ENCODE measurements around the gene VWA5A. TPM values are rescaled to one million over a fixed set of nuclear protein-coding genes. Genes with fewer than 3 reads are reported as not detected.
"Not testable (repeated sequence)": the region's sequence is repeated elsewhere in the genome, so short reads cannot be mapped to it uniquely, and the experiment has no call there.

Gene VWA5A
- total RNA-seq, 3 donors from 2014 or later (not counting 1 experiment from before 2014, with no cell fraction given), result 9.2 to 12.9 (median 11.8) TPM

GRCh38 chr11:124122123-124122522 lies 6.9 kb downstream of the VWA5A start:
- peak overlapping the region in 1 of 2 donors; percentile 11 for H3K27ac Mint-ChIP-seq
- ATAC-seq, result no peak
- peaks cover 37% of the 10 kb centered on the region for H3K36me3 ChIP-seq (ENCODE audit: control insufficient read depth, insufficient read depth, low read length)
- H3K4me1 Mint-ChIP-seq, result peaks cover 10 to 11% of the 10 kb centered on the region in 2 donors
- no peak overlapping the region for H3K4me3 ChIP-seq (ENCODE audit: low read length)
- H3K36me3 Mint-ChIP-seq, result peaks cover 43% of the 10 kb centered on the region
- H3K27ac ChIP-seq (ENCODE audit: low read length), result no peak overlapping the region
- H3K27me3 Mint-ChIP-seq (ENCODE audit: low read depth in 2 of 2), result no peaks in the 10 kb centered on the region
- no peaks in the 10 kb centered on the region for H3K9me3 Mint-ChIP-seq
- no peak for TF ChIP-seq CTCF (IDR thresholded peaks at IDR 0.05)
- DNase-seq, result no peak
- intact Hi-C loops (cut with micrococcal nuclease), result no loop called here
- H3K4me3 Mint-ChIP-seq, result no peak overlapping the region
- no peaks in the 10 kb centered on the region for H3K9me3 ChIP-seq (ENCODE audit: control insufficient read depth, insufficient read depth, low read length)
- H3K27me3 ChIP-seq (ENCODE audit: control insufficient read depth, insufficient read depth, low read length), result no peaks in the 10 kb centered on the region
- no peaks in the 10 kb centered on the region for H3K4me1 ChIP-seq (ENCODE audit: control insufficient read depth, insufficient read depth, low read length)
- no CpG with 5 or more reads among the region's 1 CpG for WGBS (ENCODE audit: insufficient coverage)

GRCh38 chr11:124123622-124124021 lies 8.4 kb downstream of the VWA5A start:
- WGBS (ENCODE audit: insufficient coverage), result 100% methylated on average over 1 of the region's 2 CpGs
- Mint-ChIP-seq H3K27me3 (ENCODE audit: low read depth in 2 of 2) (no peaks in the 10 kb centered on the region), H3K9me3 (no peaks in the 10 kb centered on the region), H3K4me3 (no peak overlapping the region), H3K4me1 (no peaks in the 10 kb centered on the region), H3K27ac (no peak overlapping the region), H3K36me3 (peaks cover 34% of the 10 kb centered on the region)
- DNase-seq (peak in 1 of 2 donors; percentile 5), ATAC-seq (no peak)
- Histone ChIP-seq H3K27me3 (ENCODE audit: control insufficient read depth, insufficient read depth, low read length) (no peaks in the 10 kb centered on the region), H3K36me3 (ENCODE audit: control insufficient read depth, insufficient read depth, low read length) (peaks cover 37% of the 10 kb centered on the region), H3K4me1 (ENCODE audit: control insufficient read depth, insufficient read depth, low read length) (no peaks in the 10 kb centered on the region), H3K27ac (ENCODE audit: low read length) (no peak overlapping the region), H3K4me3 (ENCODE audit: low read length) (no peak overlapping the region), H3K9me3 (ENCODE audit: control insufficient read depth, insufficient read depth, low read length) (no peaks in the 10 kb centered on the region)
- intact Hi-C loops (cut with micrococcal nuclease), result no loop called here
- no peak for TF ChIP-seq CTCF (IDR thresholded peaks at IDR 0.05)

- not testable (repeated sequence) for H3K4me1 Mint-ChIP-seq
- H3K36me3 Mint-ChIP-seq, result peaks cover 24% of the 10 kb centered on the region
- no CpG with 5 or more reads among the region's 1 CpG for WGBS (ENCODE audit: insufficient coverage)
Observed at GRCh38 chr11:124127134-124127533, 11.9 kb downstream of the VWA5A start.

GRCh38 chr11:124143034-124143433 lies 27.8 kb downstream of the VWA5A start:
- no peaks in the 10 kb centered on the region for H3K27me3 Mint-ChIP-seq (ENCODE audit: low read depth in 2 of 2)
- H3K4me1 Mint-ChIP-seq, result no peaks in the 10 kb centered on the region
- peaks cover 8% of the 10 kb centered on the region for H3K36me3 ChIP-seq (ENCODE audit: control insufficient read depth, insufficient read depth, low read length)
- no peak for TF ChIP-seq CTCF (IDR thresholded peaks at IDR 0.05)
- no peak overlapping the region for H3K4me3 ChIP-seq (ENCODE audit: low read length)
- H3K9me3 Mint-ChIP-seq, result peaks cover 2 to 3% of the 10 kb centered on the region in 2 donors
- DNase-seq (no peak), ATAC-seq (no peak)
- H3K4me1 ChIP-seq (ENCODE audit: control insufficient read depth, insufficient read depth, low read length), result no peaks in the 10 kb centered on the region
- H3K9me3 ChIP-seq (ENCODE audit: control insufficient read depth, insufficient read depth, low read length), result no peaks in the 10 kb centered on the region
- 100% methylated on average over 2 of the region's 2 CpGs for WGBS (ENCODE audit: insufficient coverage)
- no peak overlapping the region for H3K27ac ChIP-seq (ENCODE audit: low read length)
- H3K4me3 Mint-ChIP-seq, result no peak overlapping the region
- H3K36me3 Mint-ChIP-seq, result peaks cover 18% of the 10 kb centered on the region
- H3K27ac Mint-ChIP-seq, result no peak overlapping the region
- intact Hi-C loops (cut with micrococcal nuclease), result no loop called here
- H3K27me3 ChIP-seq (ENCODE audit: control insufficient read depth, insufficient read depth, low read length), result no peaks in the 10 kb centered on the region

More at GRCh38 chr11:124127134-124127533, 11.9 kb downstream of the VWA5A start:
- H3K4me3 Mint-ChIP-seq; H3K27ac ChIP-seq (ENCODE audit: low read length); DNase-seq; H3K9me3 Mint-ChIP-seq; H3K4me1 ChIP-seq (ENCODE audit: control insufficient read depth, insufficient read depth, low read length); intact Hi-C loops (cut with micrococcal nuclease); H3K9me3 ChIP-seq (ENCODE audit: control insufficient read depth, insufficient read depth, low read length); ATAC-seq; H3K27me3 ChIP-seq (ENCODE audit: control insufficient read depth, insufficient read depth, low read length); H3K27ac Mint-ChIP-seq; H3K4me3 ChIP-seq (ENCODE audit: low read length); H3K27me3 Mint-ChIP-seq (ENCODE audit: low read depth in 2 of 2): not testable (repeated sequence)
- peaks cover 19% of the 10 kb centered on the region for H3K36me3 ChIP-seq (ENCODE audit: control insufficient read depth, insufficient read depth, low read length)
